MCF 10A (cell line): ENCODE measurements around the gene CAMK4. TPM values are rescaled to one million over a fixed set of nuclear protein-coding genes. Genes with fewer than 3 reads are reported as not detected.
"Not testable (repeated sequence)": the region's sequence is repeated elsewhere in the genome, so short reads cannot be mapped to it uniquely, and the experiment has no call there.

ENCODE experiments used
- BruUV-seq: library from RNA; stranded (reverse); fragments of 400-500 nt; replicated peaks from 2 replicates; lab custom pipeline; 2021; lab: Mats Ljungman, UMichigan
- CTCF ChIA-PET: fragments of 300-600 bp; sonication (Branson Sonifier 250); formaldehyde crosslinking; extraction: SDS; loops from one replicate; lab custom pipeline; 2021; ENCODE audit warnings: antibody characterized with exemption, inconsistent platforms; lab: Yijun Ruan, JAX
- POLR2A ChIA-PET: fragments of 300-600, 350-650 bp; sonication (Branson Sonifier 250); formaldehyde crosslinking; extraction: SDS; loops from one replicate; lab custom pipeline; 2020; ENCODE audit warnings: antibody characterized with exemption, inconsistent platforms; lab: Yijun Ruan, JAX
- DNase-seq: peaks from one replicate; pipeline ENCODE4 v3.0.0-alpha.2; 2018; ENCODE audit not compliant: unreplicated experiment
- H3K27ac Mint-ChIP-seq: one replicate; pipeline ENCODE4 v1.8.0; 2022; ENCODE audit warnings: mild to moderate bottlenecking, low read depth, mixed read lengths; ENCODE audit not compliant: unreplicated experiment
- H3K27me3 Mint-ChIP-seq: one replicate; pipeline ENCODE4 v1.8.0; 2022; ENCODE audit warnings: mixed read lengths; ENCODE audit not compliant: insufficient read depth, unreplicated experiment
- H3K36me3 Mint-ChIP-seq: one replicate; pipeline ENCODE4 v1.8.0; 2022; ENCODE audit warnings: mild to moderate bottlenecking, moderate library complexity, mixed read lengths; ENCODE audit not compliant: insufficient read depth, unreplicated experiment
- H3K4me1 Mint-ChIP-seq: one replicate; pipeline ENCODE4 v1.8.0; 2022; ENCODE audit warnings: mixed read lengths; ENCODE audit not compliant: insufficient read depth, unreplicated experiment
- H3K4me3 Mint-ChIP-seq: one replicate; pipeline ENCODE4 v1.8.0; 2022; ENCODE audit warnings: mild to moderate bottlenecking, moderate library complexity, mixed read lengths; ENCODE audit not compliant: unreplicated experiment
- H3K9me3 Mint-ChIP-seq: one replicate; pipeline ENCODE4 v1.8.0; 2022; ENCODE audit warnings: mixed read lengths; ENCODE audit not compliant: unreplicated experiment
- CTCF ChIP-seq: fragments of 200-600 bp; IDR thresholded peaks from one replicate; pipeline ENCODE4 v1.8.0; 2022; ENCODE audit warnings: antibody characterized with exemption, mild to moderate bottlenecking; ENCODE audit not compliant: unreplicated experiment
- intact Hi-C: fragments of 100-400 bp; cut with micrococcal nuclease; formaldehyde crosslinking; loops from 2 replicates; pipeline ENCODE4 v1.14.1; 2022
- total RNA-seq: library from RNA; stranded (reverse); gene quantifications from 2 replicates; pipeline ENCODE4 v1.2.3, GENCODE V29; 2022

The CAMK4 gene
- total RNA-seq, 1 experiment from 2014 or later: 0.21 TPM

GRCh38 chr5:111353035-111353434, 128.9 kb downstream of the CAMK4 start:
- intact Hi-C loops: no loop called here
- POLR2A ChIA-PET: no interaction called here
- H3K4me1 Mint-ChIP-seq: no peaks in the 10 kb centered on the region
- H3K4me3 Mint-ChIP-seq: no peak overlapping the region
- H3K9me3 Mint-ChIP-seq: no peaks in the 10 kb centered on the region
- H3K27ac Mint-ChIP-seq: no peak overlapping the region
- peaks cover 25% of the 10 kb centered on the region for H3K27me3 Mint-ChIP-seq
- no peaks in the 10 kb centered on the region for H3K36me3 Mint-ChIP-seq
- BruUV-seq: no TSS peak
- CTCF ChIA-PET: interaction anchor here (1.0 to 1.2 kb wide), 2 partner anchors 10 kb away, joined by 3 to 4 read pairs; no protein-coding TSS in a partner anchor
- DNase-seq: peak; percentile 10
- TF ChIP-seq CTCF: no peak

DNA sequence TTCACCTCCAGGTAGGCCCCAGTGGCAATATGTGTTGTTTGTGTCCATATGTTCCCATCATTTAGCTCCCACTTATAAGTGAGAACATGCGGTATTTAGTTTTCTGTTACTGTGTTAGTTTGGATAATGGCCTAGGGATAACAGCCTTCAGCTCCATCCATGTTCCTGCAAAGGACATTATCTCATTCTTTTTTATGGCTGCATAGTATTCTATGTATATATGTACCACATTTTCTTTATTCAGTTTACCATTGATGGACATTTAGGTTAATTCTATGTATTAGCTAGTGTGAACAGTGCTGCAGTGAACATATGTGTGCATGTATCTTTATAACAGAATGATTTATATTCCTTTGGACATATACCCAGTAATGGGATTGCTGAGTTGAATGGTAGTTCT, 134.5 kb downstream of the CAMK4 start:
- intact Hi-C loops, H3K27ac Mint-ChIP-seq: not testable (repeated sequence)

DNA sequence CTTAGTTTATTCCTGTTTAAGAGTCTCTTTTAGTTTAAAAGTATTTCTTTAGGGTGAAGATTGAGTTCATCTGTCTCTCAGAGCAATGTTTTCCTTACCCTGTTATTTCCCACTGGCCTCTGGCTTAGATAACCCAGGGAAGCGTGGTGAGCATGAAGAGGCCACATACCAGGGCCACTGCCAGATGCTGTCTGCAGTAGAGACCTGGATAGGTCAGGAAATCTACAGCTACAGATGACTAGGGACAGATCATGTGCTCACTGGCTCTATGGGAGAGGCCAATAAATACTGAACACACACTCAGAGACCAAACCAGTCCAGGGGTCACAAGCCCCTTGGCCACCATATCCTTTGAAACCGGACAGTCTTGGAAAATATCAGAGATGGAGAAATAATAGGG, 136.0 kb downstream of the CAMK4 start:
- CTCF ChIA-PET: no interaction called here
- intact Hi-C loops: no loop called here
- no peak overlapping the region for H3K4me3 Mint-ChIP-seq
- DNase-seq: no peak
- no TSS peak for BruUV-seq
- peaks cover 4% of the 10 kb centered on the region for H3K9me3 Mint-ChIP-seq
- POLR2A ChIA-PET: no interaction called here
- H3K27ac Mint-ChIP-seq: no peak overlapping the region
- no peaks in the 10 kb centered on the region for H3K36me3 Mint-ChIP-seq
- H3K27me3 Mint-ChIP-seq: no peaks in the 10 kb centered on the region
- TF ChIP-seq CTCF: no peak
- no peaks in the 10 kb centered on the region for H3K4me1 Mint-ChIP-seq

More for the DNA sequence above, 134.5 kb downstream of the CAMK4 start:
- BruUV-seq, H3K4me1 Mint-ChIP-seq, DNase-seq, H3K36me3 Mint-ChIP-seq, POLR2A ChIA-PET, H3K4me3 Mint-ChIP-seq, H3K9me3 Mint-ChIP-seq: not testable (repeated sequence)
- H3K27me3 Mint-ChIP-seq: peaks cover 10% of the 10 kb centered on the region
- CTCF ChIA-PET: interaction anchor here (0.6 kb wide), 1 partner anchor 83 kb away, joined by 3 read pairs; no protein-coding TSS in a partner anchor

DNA sequence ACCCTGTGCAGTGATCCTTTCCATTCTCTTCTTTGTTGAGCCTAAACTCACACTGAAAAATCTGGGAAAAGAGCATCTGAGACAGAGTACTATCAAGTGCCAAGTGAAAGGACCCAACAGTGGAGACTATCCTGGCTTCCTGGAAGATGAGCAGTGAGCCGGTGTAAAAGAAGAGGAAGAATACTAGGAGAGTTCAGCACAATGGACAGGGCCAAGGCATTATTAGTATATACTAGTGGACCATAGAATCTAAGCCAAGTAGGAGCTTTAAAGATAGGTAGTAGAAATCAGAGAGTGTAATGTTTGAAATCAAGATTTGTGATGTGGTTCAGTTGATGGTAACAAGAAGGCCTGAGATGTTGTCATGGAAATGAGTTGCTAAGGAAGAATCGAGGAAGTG, 140.8 kb downstream of the CAMK4 start:
- peak; percentile 30 for DNase-seq
- Mint-ChIP-seq H3K4me3 (no peak overlapping the region), H3K27ac (no peak overlapping the region), H3K9me3 (peaks cover 7% of the 10 kb centered on the region), H3K27me3 (no peaks in the 10 kb centered on the region), H3K4me1 (peaks cover 13% of the 10 kb centered on the region), H3K36me3 (no peaks in the 10 kb centered on the region)
- no TSS peak for BruUV-seq
- intact Hi-C loops: no loop called here
- POLR2A ChIA-PET: interaction anchor here (0.6 kb wide), 1 partner anchor 785 kb away, joined by 3 read pairs; no protein-coding TSS in a partner anchor
- CTCF ChIA-PET: interaction anchor here (0.6 to 1.1 kb wide), 2 partner anchors 130 to 1279 kb away, joined by 4 read pairs; no protein-coding TSS in a partner anchor
- no peak for TF ChIP-seq CTCF
